PC-3 (cell line): ENCODE data around the gene BCAS2. TPM values are rescaled to one million over a fixed set of nuclear protein-coding genes. Genes with fewer than 3 reads are reported as not detected.

Source experiments
- ATAC-seq: fragments of 200-7000 bp; cut with Tn5 transposase; 2 replicates; pipeline ENCODE4 v1.9.1; 2020; ENCODE audit warnings: mild to moderate bottlenecking, moderate library complexity
- BruUV-seq: library from RNA; stranded (reverse); fragments of 400-500 nt; replicated peaks from 2 replicates; lab custom pipeline; 2021; lab: Mats Ljungman, UMichigan
- CTCF ChIA-PET: fragments of 300-600 bp; sonication (Branson Sonifier 250); formaldehyde crosslinking; loops from one replicate; lab custom pipeline; 2022; ENCODE audit warnings: antibody characterized with exemption; lab: Charles Lee
- POLR2A ChIA-PET: fragments of 300-600 bp; sonication (Branson Sonifier 250); formaldehyde crosslinking; loops from one replicate; lab custom pipeline; 2022; ENCODE audit warnings: antibody characterized with exemption; ENCODE audit not compliant: unreplicated experiment; lab: Charles Lee
- DNase-seq: peaks from one replicate; pipeline ENCODE4 v3.0.0-alpha.2; 2015
- H2AFZ ChIP-seq: fragments of 300-600 bp; sonication (generic); 2 replicates; pipeline ENCODE4 v1.6.0; 2016; ENCODE audit warnings: antibody characterized with exemption, low read length
- H3F3A ChIP-seq: fragments of 300-600 bp; sonication (generic); one replicate; pipeline ENCODE4 v1.6.0; 2017; ENCODE audit warnings: antibody characterized with exemption, low read length, control low read depth, mild to moderate bottlenecking; ENCODE audit not compliant: unreplicated experiment
- H3K27ac ChIP-seq: fragments of 300-600 bp; sonication (generic); 2 replicates; pipeline ENCODE4 v1.5.1; 2016; ENCODE audit warnings: mild to moderate bottlenecking, low read length
- H3K27me3 ChIP-seq: fragments of 300-600 bp; sonication (generic); 2 replicates; pipeline ENCODE4 v1.6.1; 2016; ENCODE audit warnings: low read length, mixed read lengths
- H3K36me3 ChIP-seq: fragments of 300-600 bp; sonication (generic); 2 replicates; pipeline ENCODE4 v1.6.1; 2016; ENCODE audit warnings: low read depth, mixed run types, low read length, mixed read lengths
- H3K4me1 ChIP-seq: fragments of 300-600 bp; sonication (generic); 2 replicates; pipeline ENCODE4 v1.5.1; 2016; ENCODE audit warnings: low read length; ENCODE audit not compliant: insufficient read depth
- H3K4me2 ChIP-seq: fragments of 300-600 bp; sonication (generic); 2 replicates; pipeline ENCODE4 v1.6.0; 2016; ENCODE audit warnings: low read length
- H3K4me3 ChIP-seq: fragments of 300-600 bp; sonication (generic); 2 replicates; pipeline ENCODE4 v1.5.1; 2016; ENCODE audit warnings: mild to moderate bottlenecking, low read length, mixed read lengths
- H3K79me2 ChIP-seq: fragments of 300-600 bp; sonication (generic); 2 replicates; pipeline ENCODE4 v1.6.1; 2017; ENCODE audit warnings: low read length, mixed read lengths
- H3K9ac ChIP-seq: fragments of 300-600 bp; sonication (generic); 2 replicates; pipeline ENCODE4 v1.6.0; 2016; ENCODE audit warnings: mild to moderate bottlenecking, low read length
- H3K9me2 ChIP-seq: fragments of 300-600 bp; sonication (generic); replicated peaks from 2 replicates; pipeline ENCODE4 v1.6.1; 2016; ENCODE audit warnings: mixed run types, low read length, mixed read lengths
- H3K9me3 ChIP-seq: fragments of 300-600 bp; sonication (generic); 2 replicates; pipeline ENCODE4 v1.6.1; 2016; ENCODE audit warnings: low read length, mixed read lengths
- H4K20me1 ChIP-seq: fragments of 300-600 bp; sonication (generic); 2 replicates; pipeline ENCODE4 v1.6.1; 2016; ENCODE audit warnings: low read length, mixed read lengths
- CTCF ChIP-seq: fragments of 300-600 bp; sonication (generic); conservative IDR thresholded peaks from 2 replicates; pipeline ENCODE4 v1.5.1; 2017; ENCODE audit warnings: antibody characterized with exemption, low read depth, mild to moderate bottlenecking, low read length
- EZH2 ChIP-seq: fragments of 300-600 bp; sonication (generic); IDR thresholded peaks from one replicate; pipeline ENCODE4 v1.6.1; 2017; ENCODE audit warnings: antibody characterized with exemption, mild to moderate bottlenecking, low read length; ENCODE audit not compliant: unreplicated experiment
- EZH2phosphoT487 ChIP-seq: fragments of 300-600 bp; sonication (generic); IDR thresholded peaks from 2 replicates; pipeline ENCODE4 v1.6.1; 2018; ENCODE audit warnings: mild to moderate bottlenecking, antibody characterized with exemption, low read length, borderline replicate concordance
- intact Hi-C: fragments of 100-400 bp; cut with micrococcal nuclease; formaldehyde crosslinking; loops from 2 replicates; pipeline ENCODE4 v1.9.0; 2023
- total RNA-seq: library from RNA; depleted of rRNA; stranded (reverse); fragments of >200 nt; gene quantifications from 2 replicates; pipeline ENCODE4 v1.2.3, GENCODE V29; 2014

BCAS2 gene
- total RNA-seq, 1 experiment from 2014 or later, result 70.1 TPM

DNA sequence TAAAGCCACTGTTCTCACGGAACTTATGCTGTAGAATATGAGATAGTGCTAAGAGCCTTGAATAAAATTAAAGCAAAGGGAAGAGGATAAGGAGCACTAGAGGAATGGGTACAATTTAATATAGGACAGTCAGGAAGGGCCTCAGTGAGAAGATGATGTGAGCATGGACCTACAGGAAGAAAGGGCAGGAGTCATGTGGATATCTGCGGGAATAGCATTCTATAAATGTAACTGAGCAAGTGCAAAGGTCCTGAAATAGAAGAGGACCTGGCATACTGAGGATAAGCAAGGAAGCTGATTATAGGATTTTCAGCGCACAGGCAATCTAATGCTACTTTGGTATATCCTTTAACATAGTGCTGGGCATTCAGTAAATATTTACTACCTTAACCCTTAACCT, 12.6 kb upstream of the BCAS2 start:
- H3K4me3 ChIP-seq, result no peak overlapping the region
- H3K9ac ChIP-seq, result no peak overlapping the region
- H3K27ac ChIP-seq, result no peak overlapping the region
- no peaks in the 10 kb centered on the region for H3F3A ChIP-seq
- no TSS peak for BruUV-seq
- DNase-seq (no peak), ATAC-seq (no peak)
- no peaks in the 10 kb centered on the region for H3K27me3 ChIP-seq
- H2AFZ ChIP-seq, result no peak overlapping the region
- no peak overlapping the region for H3K4me2 ChIP-seq
- H3K4me1 ChIP-seq, result peaks cover 11% of the 10 kb centered on the region
- H4K20me1 ChIP-seq, result no peaks in the 10 kb centered on the region
- H3K9me3 ChIP-seq, result no peaks in the 10 kb centered on the region
- TF ChIP-seq EZH2 (no peak), EZH2phosphoT487 (no peak)
- no peaks in the 10 kb centered on the region for H3K9me2 ChIP-seq
- ChIA-PET POLR2A (no interaction called here), CTCF (no interaction called here)
- H3K36me3 ChIP-seq, result no peaks in the 10 kb centered on the region
- intact Hi-C loops, result no loop called here
- H3K79me2 ChIP-seq, result no peaks in the 10 kb centered on the region

DNA sequence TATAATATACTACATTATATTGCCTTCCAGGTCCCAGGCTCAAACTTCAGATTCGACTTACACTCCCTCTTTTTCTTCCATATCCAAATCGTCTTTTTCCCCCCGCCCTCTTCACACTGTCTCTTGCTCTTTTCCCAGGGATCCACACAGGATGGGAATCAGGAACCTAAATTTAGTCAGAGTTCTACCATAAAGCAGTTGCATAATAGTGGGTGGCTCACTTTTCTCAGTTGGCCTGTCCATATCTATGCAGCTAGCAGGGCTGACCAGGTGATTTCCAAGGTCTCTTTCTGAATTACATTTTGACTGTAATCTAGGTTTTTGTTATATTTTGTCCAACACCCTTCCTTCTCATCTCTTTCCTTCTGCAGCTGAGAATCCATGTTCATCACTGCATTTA, 7.7 kb upstream of the BCAS2 start:
- H2AFZ ChIP-seq, result no peak overlapping the region
- BruUV-seq, result no TSS peak
- H3K9me3 ChIP-seq, result no peaks in the 10 kb centered on the region
- no peak overlapping the region for H3K4me2 ChIP-seq
- H3K79me2 ChIP-seq, result no peaks in the 10 kb centered on the region
- DNase-seq (no peak), ATAC-seq (no peak)
- intact Hi-C loops, result no loop called here
- no peaks in the 10 kb centered on the region for H3K4me1 ChIP-seq
- no peak for TF ChIP-seq EZH2
- TF ChIP-seq CTCF, result no peak
- no peak for TF ChIP-seq EZH2phosphoT487
- no peak overlapping the region for H3K27ac ChIP-seq
- CTCF ChIA-PET, result no interaction called here
- no peaks in the 10 kb centered on the region for H3K9me2 ChIP-seq
- H3K9ac ChIP-seq, result no peak overlapping the region
- H3K27me3 ChIP-seq, result no peaks in the 10 kb centered on the region
- H3K36me3 ChIP-seq, result no peaks in the 10 kb centered on the region
- POLR2A ChIA-PET, result no interaction called here
- H3F3A ChIP-seq, result no peaks in the 10 kb centered on the region
- H4K20me1 ChIP-seq, result no peaks in the 10 kb centered on the region
- H3K4me3 ChIP-seq, result no peak overlapping the region

GRCh38 chr1:114588196-114588689, 6.8 kb upstream of the BCAS2 start:
- no peak overlapping the region for H3K9ac ChIP-seq
- ChIA-PET POLR2A (interaction anchor here (0.6 kb wide), 1 partner anchor 133 kb away, joined by 4 read pairs; no protein-coding TSS in a partner anchor), CTCF (no interaction called here)
- DNase-seq, result no peak
- no peaks in the 10 kb centered on the region for H4K20me1 ChIP-seq
- H3K9me2 ChIP-seq, result no peaks in the 10 kb centered on the region
- intact Hi-C loops, result no loop called here
- H2AFZ ChIP-seq, result no peak overlapping the region
- no peaks in the 10 kb centered on the region for H3K36me3 ChIP-seq
- BruUV-seq, result no TSS peak
- no peak overlapping the region for H3K4me2 ChIP-seq
- H3K4me1 ChIP-seq, result no peaks in the 10 kb centered on the region
- ATAC-seq, result no peak
- no peaks in the 10 kb centered on the region for H3K9me3 ChIP-seq
- TF ChIP-seq CTCF, result no peak
- TF ChIP-seq EZH2, result no peak
- no peak for TF ChIP-seq EZH2phosphoT487
- H3K4me3 ChIP-seq, result no peak overlapping the region
- no peaks in the 10 kb centered on the region for H3F3A ChIP-seq
- no peaks in the 10 kb centered on the region for H3K79me2 ChIP-seq
- H3K27me3 ChIP-seq, result no peaks in the 10 kb centered on the region
- no peak overlapping the region for H3K27ac ChIP-seq
